ENCODE data around the gene PILRA.
A peak's percentile ranks its signal among the peaks of the same experiment; 100 is the strongest.
"Not testable (repeated sequence)": the region's sequence is repeated elsewhere in the genome, so short reads cannot be mapped to it uniquely, and the experiment has no call there.

The PILRA gene

DNA sequence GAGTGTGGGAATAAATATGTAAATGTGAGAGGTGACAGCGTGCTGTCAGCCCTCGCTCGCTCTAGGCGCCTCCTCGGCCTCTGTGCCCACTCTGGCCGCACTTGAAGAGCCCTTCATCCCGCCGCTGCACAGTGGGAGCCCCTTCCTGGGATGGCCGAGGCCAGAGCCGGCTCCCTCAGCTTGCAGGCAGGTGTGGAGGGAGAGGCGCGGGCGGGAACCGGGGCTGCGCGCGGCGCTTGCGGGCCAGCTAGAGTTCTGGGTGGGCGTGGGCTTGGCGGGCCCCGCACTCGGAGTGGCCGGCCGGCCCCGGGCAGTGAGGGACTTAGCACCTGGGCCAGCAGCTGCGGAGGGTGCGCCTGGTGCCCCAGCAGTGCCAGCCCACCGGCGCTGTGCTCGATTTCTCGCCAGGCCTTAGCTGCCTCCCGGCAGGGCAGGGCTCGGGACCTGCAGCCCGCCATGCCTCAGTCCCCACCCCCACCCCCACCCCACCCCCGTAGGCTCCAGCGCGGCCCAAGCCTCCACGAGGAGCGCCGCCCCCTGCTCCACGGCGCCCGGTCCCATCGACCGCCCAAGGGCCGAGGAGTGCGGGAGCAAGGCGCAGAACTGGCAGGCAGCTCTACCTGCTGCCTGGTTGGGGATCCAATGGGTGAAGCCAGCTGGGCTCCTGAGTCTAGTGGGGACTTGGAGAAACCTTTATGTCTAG is 8.4 kb downstream of the PILRA start:
- not testable (repeated sequence) for DNase-seq

DNA sequence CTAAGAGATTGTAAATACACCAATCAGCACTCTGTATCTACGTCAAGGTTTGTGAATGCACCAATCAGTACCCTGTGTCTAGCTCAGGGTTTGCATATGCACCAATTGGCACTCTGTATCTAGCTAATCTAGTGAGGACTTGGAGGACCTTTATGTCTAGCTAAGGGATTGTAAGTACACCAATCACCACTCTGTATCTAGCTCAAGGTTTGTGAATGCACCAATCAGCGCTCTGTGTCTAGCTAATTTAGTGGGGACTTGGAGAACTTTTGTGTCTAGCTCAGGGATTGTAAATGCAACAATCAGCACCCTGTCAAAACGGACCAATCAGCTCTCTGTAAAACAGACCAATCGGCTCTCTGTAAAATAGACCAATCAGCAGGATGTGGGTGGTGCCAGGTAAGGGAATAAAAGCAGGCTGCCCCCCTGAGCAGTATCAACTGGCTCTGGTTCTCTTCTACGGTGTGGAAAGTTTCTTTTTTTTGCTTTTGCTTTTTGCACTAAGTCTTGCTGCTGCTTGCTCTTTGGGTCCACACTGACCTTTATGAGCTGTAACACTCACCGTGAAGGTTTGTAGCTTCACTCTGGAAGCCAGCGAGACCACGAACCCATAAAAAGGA is 9.1 kb downstream of the PILRA start:
- DNase-seq, result not testable (repeated sequence)

DNA sequence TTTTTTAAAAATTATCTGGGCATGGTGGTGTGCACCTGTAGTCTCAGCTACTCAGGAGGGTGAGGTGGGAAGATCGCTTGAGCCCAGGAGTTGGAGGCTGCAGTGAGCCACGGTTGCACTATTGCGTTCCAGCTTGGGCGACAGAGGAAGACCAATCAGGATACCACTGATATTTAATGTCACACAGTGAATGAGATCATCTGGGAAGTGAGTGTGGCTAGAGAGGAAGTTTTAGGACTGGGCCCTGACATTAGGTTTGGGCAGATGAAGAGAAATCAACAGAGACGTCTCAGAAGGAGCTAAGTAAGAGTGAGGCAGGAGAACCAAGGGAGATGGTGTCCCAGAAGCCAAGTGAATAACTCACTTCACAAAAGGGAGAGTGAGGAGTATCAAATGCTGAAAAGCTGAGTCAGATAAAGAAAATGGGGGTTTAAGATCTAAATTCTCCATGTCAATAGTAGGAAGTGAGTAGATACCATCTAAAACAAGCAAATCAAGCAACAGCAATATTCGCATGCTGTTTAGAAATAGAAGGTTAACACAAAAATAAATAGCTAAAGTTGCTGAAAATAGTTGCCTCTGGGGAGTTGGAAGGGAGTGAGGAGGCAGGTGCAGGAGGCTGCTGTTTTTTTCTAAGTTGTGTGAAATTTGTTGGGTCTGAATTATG is 11.5 kb downstream of the PILRA start:
- DNase-seq, result no peak

DNA sequence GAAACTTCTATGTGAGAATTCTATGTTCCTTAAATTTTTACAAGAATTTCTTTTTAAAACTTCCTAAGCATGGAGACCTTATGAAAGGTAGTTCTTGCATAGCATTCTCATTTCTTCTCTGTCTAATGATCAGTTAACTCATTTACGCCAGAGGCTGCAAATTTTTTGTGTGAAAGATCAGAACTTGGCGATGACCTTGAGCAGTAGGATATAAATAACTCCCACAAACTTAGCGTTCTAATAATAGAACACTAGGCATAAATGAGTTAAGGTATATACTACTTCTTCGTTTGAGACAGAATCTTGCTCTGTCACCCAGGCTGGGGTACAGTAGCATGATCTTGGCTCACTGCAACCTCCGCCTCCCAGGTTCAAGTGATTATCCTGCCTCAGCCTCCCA is 13.7 kb downstream of the PILRA start:
- no peak for DNase-seq

DNA sequence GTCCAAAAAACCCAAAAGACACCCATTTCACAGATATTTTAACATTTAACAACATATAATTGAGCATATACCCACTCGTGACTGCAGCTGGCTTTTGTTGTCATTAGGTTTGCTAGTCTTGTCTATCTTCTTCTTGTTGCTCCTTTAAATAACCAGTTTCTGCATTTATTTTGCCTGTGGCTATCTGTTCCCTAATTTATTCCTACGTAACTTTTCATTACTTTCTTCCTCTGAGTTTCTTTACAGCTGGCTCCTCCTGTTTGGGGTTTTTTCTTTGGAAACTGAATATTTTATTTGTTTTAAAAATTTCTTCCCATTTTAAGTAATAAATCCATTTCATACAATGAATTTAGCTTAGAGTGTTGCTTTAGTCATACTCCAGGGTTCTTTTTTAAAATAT is 14.4 kb downstream of the PILRA start:
- no peak for DNase-seq

DNA sequence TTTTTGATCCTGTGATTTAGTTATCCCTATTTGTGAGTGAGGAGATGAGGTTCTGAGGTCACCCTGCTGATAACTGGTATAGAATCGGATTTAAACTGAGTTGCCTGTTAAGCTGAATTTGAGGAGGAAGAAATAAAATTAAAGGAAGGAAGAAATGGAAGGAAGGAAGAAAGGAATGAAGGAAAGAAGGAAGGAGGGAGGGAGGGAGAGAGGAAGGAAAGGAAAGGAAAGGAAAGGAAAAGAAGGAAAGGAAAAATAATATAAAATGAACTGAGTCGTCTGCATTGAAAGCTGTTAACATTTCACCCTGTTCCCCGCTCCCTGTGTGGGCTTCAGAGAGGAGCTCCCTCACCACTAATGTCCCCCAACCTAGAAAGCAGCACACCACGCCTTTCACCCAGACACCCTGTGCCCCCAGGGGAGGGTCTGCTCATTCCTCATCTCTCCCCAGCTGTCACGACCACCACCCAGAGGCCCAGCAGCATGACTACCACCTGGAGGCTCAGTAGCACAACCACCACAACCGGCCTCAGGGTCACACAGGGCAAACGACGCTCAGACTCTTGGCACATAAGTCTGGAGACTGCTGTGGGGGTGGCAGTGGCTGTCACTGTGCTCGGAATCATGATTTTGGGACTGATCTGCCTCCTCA is 16.3 kb downstream of the PILRA start:
- DNase-seq, result no peak

DNA sequence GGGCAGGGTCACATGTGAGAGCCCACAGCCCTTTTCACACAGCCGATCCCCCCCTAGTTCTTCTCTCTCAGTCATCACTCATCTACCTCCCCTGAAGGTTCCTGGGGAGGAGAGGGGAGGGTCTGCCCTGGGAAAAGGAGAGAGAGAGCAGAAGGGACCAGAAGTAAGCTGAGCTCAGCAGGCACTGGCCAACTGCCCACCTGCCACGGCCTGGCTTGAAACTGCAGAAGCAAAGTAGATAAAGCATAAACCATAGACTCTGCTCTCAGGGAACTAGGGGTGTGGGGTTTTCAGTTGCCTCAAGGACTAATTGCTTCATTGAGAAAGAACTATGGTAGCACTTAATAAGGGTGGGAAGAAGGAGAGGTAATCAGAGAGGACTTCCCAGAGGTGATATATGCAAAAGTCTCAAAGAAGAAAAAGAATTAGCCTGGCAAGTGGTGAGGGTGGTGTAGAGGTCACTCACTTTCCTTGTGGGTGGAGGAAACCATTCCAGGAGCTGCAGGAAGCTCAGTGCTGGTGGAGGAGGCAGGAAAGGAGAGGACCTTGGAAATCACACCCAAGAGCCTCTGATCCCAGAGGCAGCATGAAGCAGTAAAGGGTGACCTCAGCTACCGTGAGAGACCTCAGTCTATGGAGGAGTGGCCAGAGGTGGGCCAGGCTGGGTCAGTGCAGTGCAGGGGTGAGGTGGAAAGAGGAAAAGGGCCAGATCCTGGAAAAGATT is 17.2 kb downstream of the PILRA start:
- no peak for DNase-seq

DNA sequence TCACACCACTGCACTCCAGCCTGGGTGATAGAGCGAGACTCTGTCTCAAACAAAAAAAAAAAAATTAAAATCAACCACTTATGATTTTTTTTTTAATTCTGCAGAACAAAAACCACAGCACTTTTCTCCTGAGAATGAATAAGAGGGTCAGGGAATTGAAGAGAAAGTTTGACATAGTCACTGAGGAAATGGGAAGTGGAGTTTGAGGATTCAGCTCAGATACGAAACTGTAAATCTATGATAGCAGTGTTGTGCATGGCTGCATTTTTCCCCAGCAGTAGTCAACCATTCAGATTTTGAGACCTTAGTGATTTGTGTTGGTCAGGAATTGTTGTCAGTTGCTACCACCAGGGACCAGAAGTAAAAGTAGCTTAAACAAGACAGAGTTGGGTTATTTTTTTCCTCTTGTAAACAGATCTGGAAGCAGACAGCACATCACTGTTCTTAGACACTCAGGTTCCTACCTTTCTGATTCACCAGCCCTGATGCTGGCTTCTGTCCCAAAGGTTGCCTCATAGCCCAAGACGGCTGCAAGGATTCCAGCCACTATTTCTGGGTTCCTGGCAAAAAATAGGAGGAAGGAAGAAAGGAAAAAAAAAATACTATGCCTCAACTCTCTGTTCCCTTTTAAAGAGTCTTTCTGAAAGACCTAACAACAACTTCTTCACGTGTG is 20.1 kb downstream of the PILRA start:
- DNase-seq, result no peak

DNA sequence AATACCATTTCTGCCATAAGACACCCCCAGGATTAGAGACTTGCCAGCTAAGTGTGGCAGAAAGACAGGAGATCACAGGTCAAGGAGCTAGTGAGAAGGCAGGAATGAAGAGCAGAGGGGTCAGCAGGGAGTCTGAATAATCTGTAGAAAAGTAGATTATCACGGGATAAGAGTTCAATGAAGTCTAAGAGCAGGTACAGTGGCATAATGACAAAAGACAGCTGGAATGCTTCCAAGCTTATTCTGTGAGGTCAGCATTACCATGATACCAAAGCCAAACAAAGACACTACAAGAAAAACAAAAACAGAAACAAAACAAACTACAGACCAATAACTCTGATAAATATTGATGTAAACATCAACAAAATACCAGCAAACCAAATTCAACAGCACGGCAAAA is 20.8 kb downstream of the PILRA start:
- no peak for DNase-seq

DNA sequence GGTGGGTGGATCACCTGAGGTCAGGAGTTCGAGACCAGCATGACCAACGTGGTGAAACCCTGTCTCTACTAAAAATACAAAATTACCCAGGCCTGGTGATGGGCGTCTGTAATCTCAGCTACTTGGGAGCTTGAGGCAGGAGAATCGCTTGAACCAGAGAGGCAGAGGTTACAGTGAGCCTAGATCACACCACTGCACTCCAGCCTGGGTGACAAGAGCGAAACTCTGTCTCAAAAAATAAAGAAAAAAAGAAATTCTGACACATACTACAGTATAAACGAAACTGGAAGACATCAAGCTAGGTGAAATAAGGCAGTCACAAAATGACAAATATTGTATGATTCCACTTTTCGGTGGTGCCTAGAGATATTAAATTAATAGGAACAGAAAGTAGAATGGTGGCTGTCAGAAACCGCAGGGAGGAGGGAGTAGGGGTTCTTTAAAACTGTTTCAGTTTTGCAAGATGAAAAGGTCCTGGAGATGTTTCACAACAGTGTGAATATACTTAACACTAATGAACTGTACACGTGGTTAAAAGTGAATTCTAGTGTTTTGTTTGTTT is 23.2 kb downstream of the PILRA start:
- DNase-seq, result peak; percentile 48 to 70

DNA sequence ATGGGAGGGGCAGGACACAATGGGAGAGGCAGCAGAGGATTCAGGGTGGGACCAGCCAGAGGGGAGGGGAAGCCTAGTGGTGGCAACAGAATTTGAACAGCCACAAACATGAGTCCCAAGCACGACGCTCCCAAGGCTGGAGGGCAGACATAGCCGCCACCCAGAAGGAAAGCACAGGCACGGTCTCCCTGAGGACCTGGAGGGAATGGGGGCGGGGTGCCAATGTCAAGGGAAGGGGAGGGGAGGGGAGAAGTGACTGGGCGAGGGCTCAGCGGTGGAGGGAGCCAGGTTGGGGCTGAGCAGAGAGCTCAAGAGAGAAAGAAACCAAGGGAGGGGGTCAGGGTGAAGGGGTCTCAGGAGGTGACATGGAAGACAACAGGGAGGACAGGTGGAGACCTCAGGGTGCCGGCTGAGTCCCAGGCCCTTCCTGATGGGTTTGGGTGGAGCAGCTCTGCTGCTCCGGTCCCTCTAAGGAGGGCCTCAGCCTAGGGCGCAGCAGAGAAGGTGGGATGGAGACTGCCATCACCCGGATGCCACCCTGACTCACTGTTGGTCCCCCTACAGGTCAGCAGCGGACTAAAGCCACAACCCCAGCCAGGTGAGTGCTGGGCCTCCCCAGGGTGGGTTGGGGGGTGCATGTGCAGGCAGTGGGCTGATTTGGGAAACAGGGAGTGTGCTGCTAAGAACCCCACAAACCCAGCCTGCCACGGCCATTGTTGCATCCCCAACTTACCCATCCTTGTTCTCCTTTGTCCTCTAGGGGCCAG is 24.2 kb downstream of the PILRA start:
- no peak for DNase-seq

DNA sequence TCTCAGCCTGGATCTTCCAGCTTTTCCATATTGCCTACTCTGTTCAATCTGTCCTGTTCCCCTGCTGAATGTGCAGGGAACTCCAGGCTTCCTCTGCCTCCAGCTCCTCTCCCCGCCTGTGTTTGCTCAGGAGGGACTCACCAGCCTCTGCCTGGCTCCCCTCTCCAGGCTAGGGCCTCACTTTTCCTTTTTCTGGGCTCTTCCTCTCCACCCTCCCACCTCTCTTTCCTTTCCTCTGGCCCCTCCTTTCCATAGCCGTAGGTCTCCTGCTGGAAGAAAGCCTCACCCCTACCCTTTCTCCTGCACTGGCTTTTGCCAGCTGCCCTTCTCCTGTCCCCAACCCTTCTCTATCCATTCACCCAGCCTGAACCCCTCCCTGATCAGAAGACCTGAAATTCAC is 25.0 kb downstream of the PILRA start:
- no peak for DNase-seq

DNA sequence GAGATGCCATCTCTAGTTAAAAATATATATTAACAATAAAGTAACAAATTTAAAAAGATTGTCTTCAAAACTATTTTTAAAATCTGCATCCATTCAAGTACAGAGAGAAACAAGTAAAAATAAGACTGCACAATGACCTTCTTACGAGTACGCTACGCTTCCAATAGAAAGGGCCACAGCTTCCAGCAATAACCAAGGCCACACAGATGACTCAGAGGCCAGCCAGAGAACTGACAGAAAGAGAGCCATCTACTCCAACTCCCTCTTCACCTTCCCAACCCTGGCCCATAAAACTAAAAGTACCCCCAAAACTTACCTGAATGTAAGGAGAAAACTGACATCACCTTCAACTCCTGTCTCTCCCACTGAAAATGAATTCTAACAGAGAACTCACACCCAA is 26.8 kb downstream of the PILRA start:
- DNase-seq, result no peak

DNA sequence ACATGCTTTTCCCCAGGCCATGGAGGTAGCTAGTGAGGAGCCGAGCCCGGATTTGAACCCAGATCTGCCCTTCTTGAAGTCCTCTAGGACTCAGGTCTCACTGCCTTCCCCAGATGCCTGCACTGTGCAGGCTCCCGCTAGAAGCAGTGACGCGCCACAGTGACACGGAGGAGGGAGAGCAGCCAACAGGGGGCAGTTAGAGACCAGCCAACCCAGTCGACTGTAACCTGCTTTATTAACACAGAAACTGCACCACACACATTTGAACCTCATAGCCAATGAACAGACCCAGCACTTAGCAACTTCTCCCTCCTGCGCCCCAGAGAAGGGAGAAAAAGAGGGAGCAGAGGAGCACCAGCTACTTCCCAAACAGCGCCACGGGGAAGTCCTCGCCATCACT is 27.4 kb downstream of the PILRA start:
- no peak for DNase-seq

DNA sequence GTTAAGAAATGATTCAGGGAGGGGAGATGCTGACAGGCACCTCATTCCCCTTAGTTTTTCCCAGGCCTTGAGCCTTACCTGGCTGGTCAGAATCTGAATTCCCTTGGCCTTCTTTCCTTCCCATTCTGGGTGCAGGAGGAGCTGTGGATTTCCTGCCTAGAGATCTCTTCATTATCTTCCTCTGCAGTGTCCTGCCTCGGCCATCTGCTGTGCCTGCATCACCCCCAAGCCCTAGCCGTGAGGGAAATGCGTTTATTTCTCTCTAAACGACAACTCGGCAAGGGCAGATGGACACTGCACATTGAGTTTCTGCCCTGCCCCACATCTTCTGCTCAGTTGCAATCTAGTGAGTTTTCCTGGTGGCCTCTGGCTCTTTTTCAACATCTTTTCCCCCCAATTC is 28.5 kb downstream of the PILRA start:
- DNase-seq, result no peak

DNA sequence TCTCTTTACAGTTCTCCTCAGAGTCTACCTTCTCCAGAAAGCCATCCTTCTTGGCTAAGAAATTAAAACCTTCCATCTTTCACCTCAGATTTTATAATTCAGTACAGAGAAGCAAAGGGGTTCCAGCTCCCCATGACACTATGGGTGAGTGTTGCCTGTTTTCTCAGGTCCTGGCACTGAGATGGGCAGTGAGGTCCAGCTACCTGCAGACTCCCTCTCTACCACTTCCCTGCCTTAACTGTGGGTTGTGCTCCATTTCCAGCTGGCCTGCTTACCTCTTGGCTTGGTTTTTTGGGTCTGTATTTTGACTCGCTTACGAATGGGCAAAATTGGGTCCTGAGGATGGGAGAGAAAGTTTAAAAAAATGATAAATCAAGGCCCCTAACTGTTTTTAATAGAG is 29.0 kb downstream of the PILRA start:
- no peak for DNase-seq

DNA sequence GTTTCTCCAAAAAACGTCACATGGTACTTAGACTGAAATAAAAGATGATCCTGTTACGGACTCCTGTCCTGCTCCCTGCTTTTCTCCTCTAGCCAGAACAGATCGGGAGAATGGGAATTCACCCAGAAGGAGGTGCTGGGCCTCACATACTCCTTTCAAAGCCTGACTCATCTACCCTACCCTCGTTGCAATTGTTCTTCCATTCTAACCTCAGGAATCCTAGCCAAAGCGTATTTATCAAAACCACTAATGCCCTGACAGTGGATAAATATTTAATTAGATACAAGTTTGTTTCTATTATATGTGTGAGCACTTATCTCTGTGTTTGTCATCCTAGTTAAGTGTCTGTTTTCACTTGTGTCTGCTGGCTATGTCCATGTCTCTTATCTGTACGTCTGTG is 33.5 kb downstream of the PILRA start:
- no peak for DNase-seq

DNA sequence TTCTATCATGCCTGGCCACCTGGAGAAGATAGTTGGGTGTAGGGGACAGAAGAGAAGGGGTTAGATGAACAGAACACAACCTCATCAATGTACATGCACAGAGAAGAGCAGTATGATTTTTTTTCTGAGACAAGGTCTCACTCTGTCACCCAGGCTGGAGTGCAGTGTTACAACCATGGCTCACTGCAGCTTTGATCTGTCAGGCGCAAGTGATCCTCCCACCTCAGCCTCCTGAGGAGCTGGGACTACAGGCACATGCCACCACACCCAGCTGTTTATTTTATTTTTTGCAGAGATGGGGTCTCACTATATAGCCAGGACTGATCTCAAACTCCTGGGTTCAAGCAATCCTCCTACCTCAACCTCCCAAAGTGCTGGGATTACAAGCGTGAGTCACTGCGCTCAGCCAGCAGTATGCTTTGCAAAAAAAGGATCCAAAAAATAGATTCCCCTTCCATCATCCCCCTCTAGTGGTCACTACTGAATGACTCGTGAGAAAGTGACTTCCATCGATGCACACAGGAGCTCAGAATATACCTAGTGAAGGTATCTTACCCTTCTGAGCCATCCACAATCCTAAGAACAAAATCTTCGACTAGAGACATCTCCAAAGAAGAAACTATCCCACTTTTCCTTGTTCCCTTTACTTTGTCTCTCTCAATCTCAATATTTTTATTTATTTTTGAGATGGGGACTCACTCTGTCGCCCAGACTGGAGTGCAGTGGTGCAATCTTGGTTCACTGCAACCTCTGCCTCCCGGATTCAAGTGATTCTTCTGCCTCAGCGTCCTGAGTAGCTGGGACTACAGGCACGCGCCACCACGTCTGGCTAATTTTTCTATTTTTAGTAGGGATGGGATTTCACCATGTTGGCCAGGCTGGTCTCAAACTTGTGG is 34.2 kb downstream of the PILRA start:
- DNase-seq, result peak; percentile 57 to 79

DNA sequence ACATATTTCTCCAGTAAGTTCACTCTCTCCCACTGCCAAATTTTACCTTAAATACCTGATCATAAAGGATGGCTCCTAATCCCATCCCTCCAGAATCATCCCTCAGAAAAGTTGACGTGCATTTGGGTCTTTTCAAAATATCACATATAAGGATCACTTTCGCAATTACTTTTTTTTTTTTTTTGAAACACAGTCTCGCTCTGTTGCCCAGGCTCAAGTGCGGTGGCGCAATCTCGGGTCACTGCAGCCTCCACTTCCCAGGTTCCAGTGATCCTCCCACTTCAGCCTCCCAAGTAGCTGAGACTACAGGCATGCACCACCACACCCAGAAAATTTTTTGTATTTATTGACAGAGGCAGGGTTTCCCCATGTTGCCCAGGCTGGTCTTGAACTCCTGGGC is 37.8 kb downstream of the PILRA start:
- no peak for DNase-seq

DNA sequence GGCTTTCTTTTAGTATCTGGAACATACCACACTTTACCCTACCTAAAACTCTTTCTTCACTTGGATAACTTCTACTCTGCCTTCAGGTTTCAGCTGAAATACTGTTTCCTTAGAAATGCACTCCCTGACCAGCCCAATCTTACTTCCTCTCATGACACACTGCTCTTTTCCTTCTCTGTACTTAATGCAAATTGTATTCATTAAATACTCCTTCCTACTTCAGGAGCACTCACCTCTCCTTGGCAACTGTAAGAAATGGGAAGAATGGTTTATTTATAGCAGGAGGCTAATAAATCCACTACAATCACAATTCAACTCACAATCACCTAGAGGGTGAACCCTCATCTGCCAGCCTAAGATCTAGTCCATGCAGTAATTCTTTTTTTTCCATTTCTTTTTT is 40.1 kb downstream of the PILRA start:
- no peak for DNase-seq
